H9 (cell line): Measurements from ENCODE around the gene EZH2. TPM values are rescaled to one million over a fixed set of nuclear protein-coding genes. Genes with fewer than 3 reads are reported as not detected.

ENCODE experiments used
- DNase-seq: peaks from one replicate; pipeline ENCODE4 v3.0.0-alpha.2; 2017
- H2AFZ ChIP-seq: one replicate; pipeline ENCODE4 v1.6.1; 2013; ENCODE audit warnings: mild to moderate bottlenecking, low read length, control low read depth, moderate library complexity
- H2AK5ac ChIP-seq: 2 replicates; pipeline ENCODE4 v1.6.1; 2013; ENCODE audit warnings: low read length, control low read depth, mixed read lengths; ENCODE audit not compliant: insufficient read length
- H2BK120ac ChIP-seq: one replicate; pipeline ENCODE4 v1.6.1; 2013; ENCODE audit warnings: low read depth, mild to moderate bottlenecking, low read length, control low read depth, inconsistent platforms; ENCODE audit not compliant: poor library complexity, severe bottlenecking
- H2BK12ac ChIP-seq: 2 replicates; pipeline ENCODE4 v1.6.1; 2013; ENCODE audit warnings: low read length, control low read depth, mixed read lengths, low read depth; ENCODE audit not compliant: insufficient read length
- H2BK15ac ChIP-seq: 2 replicates; pipeline ENCODE4 v1.6.1; 2013; ENCODE audit warnings: low read depth, low read length, control low read depth
- H2BK20ac ChIP-seq: one replicate; pipeline ENCODE4 v1.6.1; 2013; ENCODE audit warnings: low read depth, mild to moderate bottlenecking, low read length, control low read depth, inconsistent platforms; ENCODE audit not compliant: poor library complexity, severe bottlenecking
- H2BK5ac ChIP-seq: 2 replicates; pipeline ENCODE4 v1.6.1; 2013; ENCODE audit warnings: low read length, control low read depth, mixed read lengths; ENCODE audit not compliant: insufficient read length
- H3K14ac ChIP-seq: 2 replicates; pipeline ENCODE4 v1.6.1; 2013; ENCODE audit warnings: low read length, control low read depth; ENCODE audit not compliant: insufficient read depth
- H3K18ac ChIP-seq: 2 replicates; pipeline ENCODE4 v1.6.1; 2013; ENCODE audit warnings: low read depth, mild to moderate bottlenecking, mixed read lengths, low read length, control low read depth; ENCODE audit not compliant: insufficient read length
- H3K23ac ChIP-seq: 2 replicates; pipeline ENCODE4 v1.6.1; 2013; ENCODE audit warnings: low read length, control low read depth, mixed read lengths, low read depth; ENCODE audit not compliant: insufficient read length
- H3K23me2 ChIP-seq: 2 replicates; pipeline ENCODE4 v1.6.1; 2013; ENCODE audit warnings: low read depth, mild to moderate bottlenecking, mixed read lengths, low read length, control low read depth; ENCODE audit not compliant: insufficient read length, poor library complexity, severe bottlenecking
- H3K27ac ChIP-seq: 2 replicates; pipeline ENCODE4 v1.5.1; 2013; ENCODE audit warnings: low read length, control low read depth, mixed read lengths, low read depth; ENCODE audit not compliant: insufficient read length
- H3K27me3 ChIP-seq: 2 replicates; pipeline ENCODE4 v1.6.1; 2013; ENCODE audit warnings: low read length, control low read depth, inconsistent platforms; ENCODE audit not compliant: insufficient read depth
- H3K4ac ChIP-seq: 2 replicates; pipeline ENCODE4 v1.6.1; 2013; ENCODE audit warnings: low read depth, mild to moderate bottlenecking, control low read depth, inconsistent platforms, low read length, moderate library complexity
- H3K4me1 ChIP-seq: 2 replicates; pipeline ENCODE4 v1.6.1; 2013; ENCODE audit warnings: low read length, control low read depth, inconsistent platforms; ENCODE audit not compliant: insufficient read depth
- H3K4me2 ChIP-seq: 2 replicates; pipeline ENCODE4 v1.6.1; 2013; ENCODE audit warnings: low read length, control low read depth, mixed read lengths; ENCODE audit not compliant: insufficient read length, insufficient read depth
- H3K56ac ChIP-seq: 2 replicates; pipeline ENCODE4 v1.6.1; 2013; ENCODE audit warnings: low read depth, mild to moderate bottlenecking, mixed read lengths, low read length, control low read depth; ENCODE audit not compliant: insufficient read length
- H3K79me1 ChIP-seq: 2 replicates; pipeline ENCODE4 v1.6.1; 2013; ENCODE audit warnings: low read depth, mild to moderate bottlenecking, moderate library complexity, low read length, control low read depth, inconsistent platforms; ENCODE audit not compliant: insufficient read depth, poor library complexity, severe bottlenecking
- H3K79me2 ChIP-seq: 2 replicates; pipeline ENCODE4 v1.6.1; 2013; ENCODE audit warnings: low read length, control low read depth, inconsistent platforms; ENCODE audit not compliant: insufficient read depth
- H3K9ac ChIP-seq: 2 replicates; pipeline ENCODE4 v1.6.1; 2013; ENCODE audit warnings: low read length, control low read depth, mixed read lengths; ENCODE audit not compliant: insufficient read length; ENCODE audit errors: extremely low read depth
- H3K9me3 ChIP-seq: one replicate; pipeline ENCODE4 v1.6.1; 2013; ENCODE audit warnings: low read depth, low read length, inconsistent platforms; ENCODE audit not compliant: control insufficient read depth
- H3T11ph ChIP-seq: one replicate; pipeline ENCODE4 v1.6.1; 2013; ENCODE audit warnings: mild to moderate bottlenecking, low read length, control low read depth, inconsistent platforms
- H4K20me1 ChIP-seq: one replicate; pipeline ENCODE4 v1.6.1; 2013; ENCODE audit not compliant: control insufficient read depth, insufficient read length, insufficient read depth
- H4K5ac ChIP-seq: 2 replicates; pipeline ENCODE4 v1.6.1; 2013; ENCODE audit warnings: low read depth, mild to moderate bottlenecking, mixed read lengths, low read length, control low read depth; ENCODE audit not compliant: insufficient read length
- H4K8ac ChIP-seq: replicated peaks from 2 replicates; pipeline ENCODE4 v1.6.1; 2013; ENCODE audit warnings: low read length, control low read depth, mixed read lengths, low read depth; ENCODE audit not compliant: insufficient read length
- H4K91ac ChIP-seq: 2 replicates; pipeline ENCODE4 v1.6.1; 2013; ENCODE audit warnings: low read depth, mild to moderate bottlenecking, moderate library complexity, mixed read lengths, low read length, control low read depth; ENCODE audit not compliant: insufficient read length
- H3K27ac Mint-ChIP-seq, 3 experiments: 2 replicates in 2 of 3; 3 replicates in 1 of 3; pipeline ENCODE4 v1.8.0; 2020 to 2021; ENCODE audit warnings: mixed read lengths in 3 of 3, mild to moderate bottlenecking in 1 of 3, moderate library complexity in 1 of 3
- H3K27me3 Mint-ChIP-seq: 2 replicates; pipeline ENCODE4 v1.8.0; 2021; ENCODE audit warnings: low read depth, mild to moderate bottlenecking, moderate library complexity, mixed read lengths
- H3K36me3 Mint-ChIP-seq, 3 experiments: 2 replicates in 2 of 3; 3 replicates in 1 of 3; pipeline ENCODE4 v1.8.0; 2020 to 2021; ENCODE audit warnings: low read depth in 3 of 3, mixed read lengths in 3 of 3; ENCODE audit not compliant: insufficient read depth in 1 of 3
- H3K4me1 Mint-ChIP-seq, 2 experiments: 2 replicates each; pipeline ENCODE4 v1.8.0; 2020; ENCODE audit warnings: mixed read lengths in 2 of 2
- H3K4me3 Mint-ChIP-seq, 2 experiments: 2 replicates in 1 of 2; 3 replicates in 1 of 2; pipeline ENCODE4 v1.8.0; 2020 to 2021; ENCODE audit warnings: mild to moderate bottlenecking in 2 of 2, mixed read lengths in 2 of 2, moderate library complexity in 1 of 2
- H3K9me3 Mint-ChIP-seq, 2 experiments: 2 replicates in 1 of 2; 3 replicates in 1 of 2; pipeline ENCODE4 v1.8.0; 2020; ENCODE audit warnings: mild to moderate bottlenecking in 2 of 2, mixed read lengths in 2 of 2, moderate library complexity in 1 of 2
- whole genome bisulfite sequencing: extraction: QIAGEN DNeasy Blood & Tissue Kit; methylation state at CpG from one replicate; pipeline ENCODE4 v1.1.7; 2013; ENCODE audit warnings: missing lambda C conversion rate, low lambda C conversion rate, mixed read lengths; ENCODE audit not compliant: insufficient read length; ENCODE audit errors: extremely low coverage; 5-methylcytosine and 5-hydroxymethylcytosine counted together
- total RNA-seq: library from RNA; stranded (reverse); gene quantifications from 2 replicates; pipeline ENCODE4 v1.2.1, GENCODE V29; 2021
- TF ChIP-seq, protein P1 (sequence below): fragments of 200-600 bp; sonication (generic); conservative IDR thresholded peaks from 3 replicates; pipeline ENCODE4 v1.8.0; 2021; ENCODE audit warnings: antibody characterized with exemption, mild to moderate bottlenecking

Gene EZH2
- total RNA-seq, 1 experiment from 2014 or later = 41.3 TPM

DNA sequence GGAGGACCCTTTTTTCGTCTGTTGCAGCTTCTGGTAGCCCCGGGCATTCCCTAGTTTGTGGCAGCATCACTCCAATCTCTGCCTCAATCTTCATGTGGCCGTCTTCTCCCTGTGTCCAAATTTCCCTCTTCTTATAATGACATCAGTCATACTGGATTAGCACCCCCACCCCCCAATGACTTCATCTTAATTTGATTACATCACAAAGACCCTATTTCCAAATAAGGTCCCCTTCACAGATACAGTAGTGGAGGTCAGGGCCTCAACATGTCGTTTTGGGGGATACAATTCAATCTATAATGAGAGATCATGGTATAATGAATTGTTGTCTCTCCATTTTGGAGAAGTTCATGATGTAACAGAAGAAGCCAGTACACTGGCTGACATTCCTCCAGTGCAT lies 28.1 kb upstream of the EZH2 start:
- Histone ChIP-seq H3K4me2 (no peak overlapping the region), H3K56ac (no peak overlapping the region), H3K79me2 (no peaks in the 10 kb centered on the region; the same call in 1 of the 2 replicates), H3K14ac (no peak overlapping the region), H3K18ac (no peak overlapping the region), H3K9me3 (no peaks in the 10 kb centered on the region), H3K9ac (no peak overlapping the region), H4K8ac (no peak overlapping the region), H2AFZ (no peak overlapping the region), H2BK5ac (no peak overlapping the region), H3K27ac (no peak overlapping the region), H3K27me3 (no peaks in the 10 kb centered on the region), H2AK5ac (no peak overlapping the region), H2BK120ac (no peak overlapping the region), H3K23me2 (no peaks in the 10 kb centered on the region), H4K20me1 (no peaks in the 10 kb centered on the region), H3K23ac (no peak overlapping the region), H3K4ac (no peak overlapping the region), H3K4me1 (no peaks in the 10 kb centered on the region; the same call in 1 of the 2 replicates), H4K5ac (no peak overlapping the region), H2BK15ac (no peak overlapping the region), H2BK12ac (no peak overlapping the region), H4K91ac (no peak overlapping the region), H2BK20ac (no peak overlapping the region), H3K79me1 (no peaks in the 10 kb centered on the region), H3T11ph (no peak overlapping the region)
- no CpG with 5 or more reads among the region's 4 CpGs for WGBS
- Mint-ChIP-seq H3K27me3 (no peaks in the 10 kb centered on the region), H3K4me1 (peaks cover 24 to 37% of the 10 kb centered on the region in 2 experiments), H3K9me3 (no peaks in the 10 kb centered on the region), H3K27ac (no peak overlapping the region; a peak in 1 of 7 replicates), H3K36me3 (no peaks in the 10 kb centered on the region), H3K4me3 (no peak overlapping the region)
- no peak for DNase-seq
- TF ChIP-seq, protein P1, sequence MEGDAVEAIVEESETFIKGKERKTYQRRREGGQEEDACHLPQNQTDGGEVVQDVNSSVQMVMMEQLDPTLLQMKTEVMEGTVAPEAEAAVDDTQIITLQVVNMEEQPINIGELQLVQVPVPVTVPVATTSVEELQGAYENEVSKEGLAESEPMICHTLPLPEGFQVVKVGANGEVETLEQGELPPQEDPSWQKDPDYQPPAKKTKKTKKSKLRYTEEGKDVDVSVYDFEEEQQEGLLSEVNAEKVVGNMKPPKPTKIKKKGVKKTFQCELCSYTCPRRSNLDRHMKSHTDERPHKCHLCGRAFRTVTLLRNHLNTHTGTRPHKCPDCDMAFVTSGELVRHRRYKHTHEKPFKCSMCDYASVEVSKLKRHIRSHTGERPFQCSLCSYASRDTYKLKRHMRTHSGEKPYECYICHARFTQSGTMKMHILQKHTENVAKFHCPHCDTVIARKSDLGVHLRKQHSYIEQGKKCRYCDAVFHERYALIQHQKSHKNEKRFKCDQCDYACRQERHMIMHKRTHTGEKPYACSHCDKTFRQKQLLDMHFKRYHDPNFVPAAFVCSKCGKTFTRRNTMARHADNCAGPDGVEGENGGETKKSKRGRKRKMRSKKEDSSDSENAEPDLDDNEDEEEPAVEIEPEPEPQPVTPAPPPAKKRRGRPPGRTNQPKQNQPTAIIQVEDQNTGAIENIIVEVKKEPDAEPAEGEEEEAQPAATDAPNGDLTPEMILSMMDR = no peak
